ENCODE measurements around the gene CARD9.
"Not testable (repeated sequence)": the region's sequence is repeated elsewhere in the genome, so short reads cannot be mapped to it uniquely, and the experiment has no call there.

CARD9 gene

GRCh38 chr9:136373300-136374182 is at the start of gene CARD9:
Gene CARD9 (minus strand): TSS chr9:136373669. CDS start chr9:136372078, 1,591 bp downstream.
- H3K36me3 Mint-ChIP-seq = no peaks in the 10 kb centered on the region
- H3K27me3 Mint-ChIP-seq = no peaks in the 10 kb centered on the region
- no peak for DNase-seq
- no peaks in the 10 kb centered on the region for H3K4me1 Mint-ChIP-seq
- no peak within 1 kb of the TSS for H3K27ac Mint-ChIP-seq
- no peaks in the 10 kb centered on the region for H3K9me3 Mint-ChIP-seq
- H3K4me3 Mint-ChIP-seq = no peak within 1 kb of the TSS
- CTCF ChIA-PET = no interaction called here

GRCh38 chr9:136422876-136423275 is 49.4 kb upstream of the CARD9 start:
- no peak for DNase-seq
- CTCF ChIA-PET = no interaction called here
- H3K9me3 Mint-ChIP-seq = no peaks in the 10 kb centered on the region
- peaks cover 25% of the 10 kb centered on the region for H3K36me3 Mint-ChIP-seq
- no peaks in the 10 kb centered on the region for H3K27me3 Mint-ChIP-seq
- no peaks in the 10 kb centered on the region for H3K4me1 Mint-ChIP-seq
- no peak overlapping the region for H3K27ac Mint-ChIP-seq
- no peak overlapping the region for H3K4me3 Mint-ChIP-seq

- Mint-ChIP-seq H3K27ac (no peak overlapping the region), H3K4me1 (no peaks in the 10 kb centered on the region), H3K9me3 (no peaks in the 10 kb centered on the region), H3K4me3 (no peak overlapping the region), H3K27me3 (no peaks in the 10 kb centered on the region), H3K36me3 (peaks cover 29% of the 10 kb centered on the region)
- CTCF ChIA-PET = no interaction called here
- DNase-seq = no peak
These were observed 48.3 kb upstream of the CARD9 start for GRCh38 chr9:136421791-136422190.

GRCh38 chr9:136419092-136419420 is 45.6 kb upstream of the CARD9 start:
- H3K4me1 Mint-ChIP-seq = no peaks in the 10 kb centered on the region
- H3K9me3 Mint-ChIP-seq = no peaks in the 10 kb centered on the region
- no peak overlapping the region for H3K27ac Mint-ChIP-seq
- CTCF ChIA-PET = no interaction called here
- DNase-seq = no peak
- no peaks in the 10 kb centered on the region for H3K27me3 Mint-ChIP-seq
- peaks cover 30% of the 10 kb centered on the region for H3K36me3 Mint-ChIP-seq
- no peak overlapping the region for H3K4me3 Mint-ChIP-seq

- Mint-ChIP-seq H3K27me3 (no peaks in the 10 kb centered on the region), H3K27ac (no peak overlapping the region), H3K4me1 (peaks cover 4% of the 10 kb centered on the region), H3K36me3 (peaks cover 34% of the 10 kb centered on the region), H3K9me3 (no peaks in the 10 kb centered on the region), H3K4me3 (no peak overlapping the region)
- DNase-seq = no peak
- CTCF ChIA-PET = interaction anchor here (0.7 kb wide), 1 partner anchor 584 kb away, joined by 3 read pairs; no protein-coding TSS in a partner anchor
These were observed 45.0 kb upstream of the CARD9 start for GRCh38 chr9:136418182-136419091.

GRCh38 chr9:136416914-136417313 is 43.4 kb upstream of the CARD9 start:
- no peak for DNase-seq
- H3K27me3 Mint-ChIP-seq = no peaks in the 10 kb centered on the region
- no peaks in the 10 kb centered on the region for H3K9me3 Mint-ChIP-seq
- CTCF ChIA-PET = no interaction called here
- peaks cover 39% of the 10 kb centered on the region for H3K36me3 Mint-ChIP-seq
- peaks cover 11% of the 10 kb centered on the region for H3K4me1 Mint-ChIP-seq
- no peak overlapping the region for H3K4me3 Mint-ChIP-seq
- no peak overlapping the region for H3K27ac Mint-ChIP-seq

GRCh38 chr9:136416427-136416826 is 43.0 kb upstream of the CARD9 start:
- H3K4me3 Mint-ChIP-seq = no peak overlapping the region
- H3K27ac Mint-ChIP-seq = no peak overlapping the region
- H3K4me1 Mint-ChIP-seq = peaks cover 16% of the 10 kb centered on the region
- H3K27me3 Mint-ChIP-seq = no peaks in the 10 kb centered on the region
- no peaks in the 10 kb centered on the region for H3K9me3 Mint-ChIP-seq
- H3K36me3 Mint-ChIP-seq = peaks cover 40% of the 10 kb centered on the region
- CTCF ChIA-PET = no interaction called here
- DNase-seq = no peak

- Mint-ChIP-seq H3K9me3 (no peaks in the 10 kb centered on the region), H3K27me3 (no peaks in the 10 kb centered on the region), H3K27ac (no peak overlapping the region), H3K4me1 (peaks cover 45% of the 10 kb centered on the region), H3K36me3 (peaks cover 38% of the 10 kb centered on the region), H3K4me3 (no peak overlapping the region)
- CTCF ChIA-PET = interaction anchor here (1.1 kb wide), 1 partner anchor 12 kb away, joined by 3 read pairs; no protein-coding TSS in a partner anchor
- no peak for DNase-seq
These were observed 39.5 kb upstream of the CARD9 start for GRCh38 chr9:136412962-136413361.

- DNase-seq = no peak
- Mint-ChIP-seq H3K4me1 (peaks cover 56% of the 10 kb centered on the region), H3K9me3 (no peaks in the 10 kb centered on the region), H3K27ac (peak overlapping the region; percentile 92), H3K27me3 (no peaks in the 10 kb centered on the region), H3K4me3 (peak overlapping the region; percentile 87), H3K36me3 (peaks cover 40% of the 10 kb centered on the region)
- CTCF ChIA-PET = no interaction called here
These were observed 37.9 kb upstream of the CARD9 start for GRCh38 chr9:136411378-136411777.

GRCh38 chr9:136410500-136411287 is 37.2 kb upstream of the CARD9 start, which contains the start of the genes ENTR1 and PMPCA:
Gene ENTR1 (minus strand): TSS chr9:136410614. CDS start chr9:136410397, 217 bp downstream.
Gene PMPCA (plus strand): TSS chr9:136410658. CDS start chr9:136410669, 11 bp downstream.
- peak within 1 kb of the TSS; percentile 92 for H3K27ac Mint-ChIP-seq
- H3K4me3 Mint-ChIP-seq = peak within 1 kb of the TSS; percentile 87
- H3K27me3 Mint-ChIP-seq = no peaks in the 10 kb centered on the region
- peak; percentile 96 for DNase-seq
- H3K36me3 Mint-ChIP-seq = peaks cover 43% of the 10 kb centered on the region
- CTCF ChIA-PET = interaction anchor here (1.0 kb wide), 1 partner anchor 10 kb away, joined by 5 read pairs; the partner anchor contains the start of gene SNAPC4
- peaks cover 59% of the 10 kb centered on the region for H3K4me1 Mint-ChIP-seq
- H3K9me3 Mint-ChIP-seq = no peaks in the 10 kb centered on the region

- no peaks in the 10 kb centered on the region for H3K9me3 Mint-ChIP-seq
- peaks cover 50% of the 10 kb centered on the region for H3K36me3 Mint-ChIP-seq
- peak overlapping the region; percentile 87 for H3K4me3 Mint-ChIP-seq
- H3K27ac Mint-ChIP-seq = peak overlapping the region; percentile 89
- peak; percentile 55 for DNase-seq
- CTCF ChIA-PET = interaction anchor here (1.0 kb wide), 1 partner anchor 9 kb away, joined by 5 read pairs; the partner anchor contains the start of gene SNAPC4
- peaks cover 68% of the 10 kb centered on the region for H3K4me1 Mint-ChIP-seq
- H3K27me3 Mint-ChIP-seq = no peaks in the 10 kb centered on the region
These were observed 36.3 kb upstream of the CARD9 start for GRCh38 chr9:136409557-136410455.

- Mint-ChIP-seq H3K27me3 (no peaks in the 10 kb centered on the region), H3K4me1 (peaks cover 79% of the 10 kb centered on the region), H3K4me3 (peak overlapping the region; percentile 21), H3K9me3 (no peaks in the 10 kb centered on the region), H3K27ac (no peak overlapping the region), H3K36me3 (peaks cover 49% of the 10 kb centered on the region)
- DNase-seq = peak; percentile 28
- CTCF ChIA-PET = no interaction called here
These were observed 34.4 kb upstream of the CARD9 start for GRCh38 chr9:136407911-136408310.

- H3K27ac Mint-ChIP-seq, CTCF ChIA-PET, H3K4me3 Mint-ChIP-seq, H3K27me3 Mint-ChIP-seq, DNase-seq, H3K9me3 Mint-ChIP-seq: not testable (repeated sequence)
- Mint-ChIP-seq H3K36me3 (peaks cover 52% of the 10 kb centered on the region), H3K4me1 (peaks cover 83% of the 10 kb centered on the region)
These were observed 33.6 kb upstream of the CARD9 start for GRCh38 chr9:136407061-136407460.

Measured in activated naive CD4-positive, alpha-beta T cell treated with anti-CD3 and anti-CD28 coated beads, Interleukin-2, amount 10 ng/mL, durations not matched to agents 7 days and 5 days (primary cell).